H1 (cell line): ENCODE data around the gene SLC25A6. TPM values are rescaled to one million over a fixed set of nuclear protein-coding genes. Genes with fewer than 3 reads are reported as not detected.
"Not testable (repeated sequence)": the region's sequence is repeated elsewhere in the genome, so short reads cannot be mapped to it uniquely, and the experiment has no call there.

Experiments
- CTCF ChIA-PET: fragments of 300-600 bp; sonication (Branson Sonifier 250); formaldehyde crosslinking; loops from one replicate; lab custom pipeline; 2021; ENCODE audit not compliant: partially characterized antibody; lab: Charles Lee
- POLR2A ChIA-PET: fragments of 300-600 bp; sonication (Branson Sonifier 250); formaldehyde crosslinking; loops from one replicate; lab custom pipeline; 2021; ENCODE audit warnings: inconsistent platforms; ENCODE audit not compliant: partially characterized antibody; lab: Charles Lee
- DNase-seq, 2 experiments: peaks; one replicate each; pipeline versions ENCODE4 v3.0.0 to v3.0.0-alpha.2; 2010 to 2022; ENCODE audit warnings: low spot score in 2 of 2, low read depth in 1 of 2, mixed read lengths in 1 of 2
- FAIRE-seq: peaks from 2 replicates; lab custom pipeline; 2011; peaks lifted over from hg19 to GRCh38; lab: Jason Lieb, UNC
- H2AFZ ChIP-seq: 2 replicates; pipeline ENCODE4 v1.8.1; 2012; ENCODE audit warnings: low read length, inconsistent platforms
- H2AK5ac ChIP-seq: 2 replicates; pipeline ENCODE4 v1.6.1; 2013; ENCODE audit warnings: low read depth, low read length
- H2BK120ac ChIP-seq: replicated peaks from 2 replicates; pipeline ENCODE3; 2013; ENCODE audit warnings: low read depth, low read length, inconsistent platforms
- H2BK12ac ChIP-seq: 2 replicates; pipeline ENCODE4 v1.6.1; 2013; ENCODE audit warnings: low read depth, low read length
- H2BK15ac ChIP-seq: 2 replicates; pipeline ENCODE4 v1.6.1; 2013; ENCODE audit warnings: low read length
- H2BK20ac ChIP-seq: 2 replicates; pipeline ENCODE4 v1.6.1; 2013; ENCODE audit warnings: low read length
- H2BK5ac ChIP-seq: 2 replicates; pipeline ENCODE4 v1.6.1; 2013; ENCODE audit warnings: low read depth, low read length
- H3K14ac ChIP-seq: 2 replicates; pipeline ENCODE4 v1.6.1; 2013; ENCODE audit warnings: inconsistent platforms; ENCODE audit not compliant: insufficient read length
- H3K18ac ChIP-seq: 2 replicates; pipeline ENCODE4 v1.6.1; 2013; ENCODE audit warnings: low read length; ENCODE audit errors: extremely low read depth
- H3K23ac ChIP-seq: 2 replicates; pipeline ENCODE4 v1.6.1; 2013; ENCODE audit warnings: inconsistent platforms; ENCODE audit not compliant: insufficient read length
- H3K23me2 ChIP-seq: 2 replicates; pipeline ENCODE4 v1.6.1; 2013; ENCODE audit warnings: low read depth, low read length
- H3K27ac ChIP-seq: 2 replicates; pipeline ENCODE4 v1.6.1; 2011; ENCODE audit warnings: low read depth, low read length, inconsistent platforms
- H3K27me3 ChIP-seq, 4 experiments: replicated peaks in 1 of 4; 1 replicate in 1 of 4; 2 replicates in 3 of 4; pipeline versions ENCODE4 v1.6.1 to v1.8.1; 2011 to 2013; ENCODE audit warnings: low read length in 3 of 4, mild to moderate bottlenecking in 3 of 4, inconsistent platforms in 2 of 4, mixed read lengths in 2 of 4, moderate library complexity in 1 of 4; ENCODE audit not compliant: control insufficient read depth in 3 of 4, insufficient read depth in 3 of 4; ENCODE audit errors: extremely low read depth in 1 of 4
- H3K36me3 ChIP-seq, 4 experiments: 2 replicates each; pipeline versions ENCODE4 v1.6.1 to v1.8.1; 2011 to 2013; ENCODE audit warnings: mild to moderate bottlenecking in 4 of 4, low read length in 3 of 4, moderate library complexity in 2 of 4, control low read depth in 1 of 4, inconsistent platforms in 1 of 4; ENCODE audit not compliant: insufficient read depth in 4 of 4, control insufficient read depth in 2 of 4
- H3K4ac ChIP-seq: replicated peaks from 2 replicates; pipeline ENCODE3; 2013; ENCODE audit warnings: low read length, low read depth, mixed read lengths, inconsistent platforms; ENCODE audit not compliant: insufficient read length
- H3K4me1 ChIP-seq, 4 experiments: replicated peaks in 1 of 4; 1 replicate in 1 of 4; 2 replicates in 3 of 4; pipeline versions ENCODE4 v1.6.1 to v1.8.1; 2011 to 2013; ENCODE audit warnings: low read length in 3 of 4, inconsistent platforms in 2 of 4, mixed read lengths in 1 of 4; ENCODE audit not compliant: insufficient read depth in 4 of 4, control insufficient read depth in 3 of 4
- H3K4me2 ChIP-seq, 2 experiments: 2 replicates each; pipeline versions ENCODE4 v1.6.1 to v1.8.1; 2011 to 2013; ENCODE audit warnings: low read depth in 2 of 2, low read length in 2 of 2, control low read depth in 1 of 2, inconsistent platforms in 1 of 2, mild to moderate bottlenecking in 1 of 2; ENCODE audit not compliant: insufficient read depth in 1 of 2
- H3K4me3 ChIP-seq, 4 experiments: fragments of 200-600, 300-600 bp in 1 of 4; sonication (generic), shearing (Covaris generic), sonication (Bioruptor Twin) in 1 of 4; 2 replicates each; pipeline versions ENCODE4 v1.5.1 to v1.8.1; 2011 to 2016; ENCODE audit warnings: low read length in 4 of 4, low read depth in 3 of 4, control low read depth in 2 of 4, inconsistent platforms in 2 of 4, mild to moderate bottlenecking in 2 of 4, mixed read lengths in 1 of 4, moderate library complexity in 1 of 4; ENCODE audit not compliant: insufficient read depth in 2 of 4; ENCODE audit errors: extremely low read depth in 1 of 4
- H3K56ac ChIP-seq: replicated peaks from 2 replicates; pipeline ENCODE3; 2013; ENCODE audit warnings: low read depth, mild to moderate bottlenecking, mixed read lengths, low read length, inconsistent platforms; ENCODE audit not compliant: insufficient read length
- H3K79me1 ChIP-seq: 2 replicates; pipeline ENCODE4 v1.6.1; 2013; ENCODE audit warnings: low read depth, low read length, control low read depth
- H3K79me2 ChIP-seq, 2 experiments: 2 replicates each; pipeline versions ENCODE4 v1.6.1 to v1.8.1; 2012 to 2013; ENCODE audit warnings: low read length in 2 of 2, mild to moderate bottlenecking in 2 of 2, inconsistent platforms in 1 of 2; ENCODE audit not compliant: insufficient read depth in 2 of 2, control insufficient read depth in 1 of 2
- H3K9ac ChIP-seq, 4 experiments: replicated peaks in 1 of 4; 1 replicate in 1 of 4; 2 replicates in 3 of 4; pipeline versions ENCODE4 v1.6.1 to v1.8.1; 2011 to 2013; ENCODE audit warnings: low read depth in 3 of 4, low read length in 3 of 4, control low read depth in 2 of 4, mild to moderate bottlenecking in 2 of 4, moderate library complexity in 2 of 4, inconsistent platforms in 1 of 4; ENCODE audit errors: extremely low read depth in 1 of 4
- H3K9me3 ChIP-seq, 2 experiments: 2 replicates each; pipeline versions ENCODE4 v1.6.1 to v1.8.1; 2012 to 2013; ENCODE audit warnings: mild to moderate bottlenecking in 2 of 2, moderate library complexity in 2 of 2, control low read depth in 1 of 2, inconsistent platforms in 1 of 2, low read depth in 1 of 2, low read length in 1 of 2, mixed read lengths in 1 of 2; ENCODE audit not compliant: insufficient read depth in 2 of 2
- H4K20me1 ChIP-seq, 2 experiments: replicated peaks in 1 of 2; 2 replicates each; pipeline versions ENCODE3 to v1.8.1; 2011 to 2013; ENCODE audit warnings: inconsistent platforms in 2 of 2, low read length in 2 of 2, mild to moderate bottlenecking in 1 of 2; ENCODE audit not compliant: insufficient read depth in 2 of 2, control insufficient read depth in 1 of 2
- H4K5ac ChIP-seq: 2 replicates; pipeline ENCODE4 v1.6.1; 2013; ENCODE audit warnings: low read length, low read depth, mixed read lengths, inconsistent platforms; ENCODE audit not compliant: insufficient read length
- H4K8ac ChIP-seq: 2 replicates; pipeline ENCODE4 v1.8.0; 2013; ENCODE audit warnings: mild to moderate bottlenecking, moderate library complexity, low read length, inconsistent platforms; ENCODE audit not compliant: insufficient read depth; ENCODE audit errors: extremely low read depth
- H4K91ac ChIP-seq: replicated peaks from 2 replicates; pipeline ENCODE3; 2013; ENCODE audit warnings: low read length, mixed read lengths, inconsistent platforms; ENCODE audit not compliant: insufficient read length
- WGBS, 2 experiments: shearing (Covaris generic) in 1 of 2; methylation state at CpG; one replicate each; pipeline versions ENCODE4 v1.1.6 to v1.1.7; 2013 to 2015; ENCODE audit warnings: low lambda C conversion rate in 2 of 2, mixed read lengths in 2 of 2, inconsistent platforms in 1 of 2, low coverage in 1 of 2, missing lambda C conversion rate in 1 of 2; ENCODE audit not compliant: insufficient replicate concordance in 2 of 2, insufficient coverage in 1 of 2, insufficient read length in 1 of 2; ENCODE audit errors: extremely low coverage in 1 of 2, missing lambda C conversion rate in 1 of 2; 5-methylcytosine and 5-hydroxymethylcytosine counted together
- polyA plus RNA-seq, 7 experiments: library from polyadenylated mRNA; depleted of rRNA in 3 of 7; stranded (reverse) in 5 of 7; unstranded in 2 of 7; fragments of >200 nt in 5 of 7; fragments of 200-250 nt in 2 of 7; gene quantifications; 1 replicate in 5 of 7; 2 replicates in 1 of 7; 4 replicates in 1 of 7; pipeline versions ENCODE4 v1.2.1 to v1.2.3, GENCODE V29; 2011 to 2013; ENCODE audit warnings: missing spikeins in 2 of 7, mixed read lengths in 2 of 7
- total RNA-seq: library from RNA; stranded (reverse); fragmentation: NEBNext Ultra II Directional; extraction: Animal tissue kit (Norgen Biotek cat#: 25700); gene quantifications from 2 replicates; pipeline ENCODE4 v1.2.1, GENCODE V29; 2021

SLC25A6 gene
- total and polyA plus RNA-seq, 2 of the 8 experiments (the other 6 are each of a cell fraction or from before 2014, with no cell fraction given), result 487 to 1,220 TPM

DNA sequence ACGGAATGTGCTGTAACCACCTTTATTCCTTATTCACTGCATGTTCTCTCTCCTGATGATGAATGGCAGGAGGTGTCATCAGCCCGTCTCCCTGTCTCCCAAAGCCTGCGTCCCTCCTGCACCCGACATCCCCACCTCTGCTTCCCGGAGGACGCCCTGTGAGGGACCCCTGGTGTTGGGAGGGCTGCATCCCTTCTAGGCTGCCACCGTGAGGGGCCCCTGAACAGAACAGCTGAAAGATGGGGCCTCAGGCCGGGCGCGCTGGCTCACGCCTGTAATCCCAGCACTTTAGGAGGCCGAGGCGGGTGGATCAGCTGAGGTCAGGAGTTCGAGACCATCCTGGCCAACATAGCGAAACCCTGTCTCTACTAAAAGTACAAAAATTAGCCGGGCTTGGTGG lies 34.4 kb upstream of the SLC25A6 start:
- H2AFZ ChIP-seq, H3K27me3 ChIP-seq, CTCF ChIA-PET, H3K9me3 ChIP-seq, H4K8ac ChIP-seq, H3K4me1 ChIP-seq, H3K27ac ChIP-seq, H4K5ac ChIP-seq, DNase-seq, H3K4me3 ChIP-seq, H3K23ac ChIP-seq, H3K79me2 ChIP-seq, H4K20me1 ChIP-seq, H2BK20ac ChIP-seq, POLR2A ChIA-PET, H3K4ac ChIP-seq, H3K4me2 ChIP-seq, H3K9ac ChIP-seq, H3K56ac ChIP-seq, H4K91ac ChIP-seq, H2AK5ac ChIP-seq, H2BK12ac ChIP-seq, FAIRE-seq, H3K79me1 ChIP-seq, H2BK120ac ChIP-seq, H3K18ac ChIP-seq, H2BK15ac ChIP-seq, H2BK5ac ChIP-seq, H3K14ac ChIP-seq: not testable (repeated sequence)
- Histone ChIP-seq H3K23me2 (peaks cover 12% of the 10 kb centered on the region; the same call in 1 of the 2 replicates), H3K36me3 (peaks cover 29 to 69% (median 58%) of the 10 kb centered on the region in 4 experiments)
- WGBS, 2 experiments, result 94% methylated on average over 16 of the region's 16 CpGs; no CpG with 5 or more reads in 1 of the 2 experiments
